GM21529 (cell line): ENCODE measurements around the gene ABCA9.
"Not testable (repeated sequence)": the region's sequence is repeated elsewhere in the genome, so short reads cannot be mapped to it uniquely, and the experiment has no call there.

Experiments
- ATAC-seq: cut with Tn5 transposase; IDR thresholded peaks from one replicate; pipeline ENCODE4 v1.9.1; 2021; ENCODE audit not compliant: unreplicated experiment

ABCA9 gene

DNA sequence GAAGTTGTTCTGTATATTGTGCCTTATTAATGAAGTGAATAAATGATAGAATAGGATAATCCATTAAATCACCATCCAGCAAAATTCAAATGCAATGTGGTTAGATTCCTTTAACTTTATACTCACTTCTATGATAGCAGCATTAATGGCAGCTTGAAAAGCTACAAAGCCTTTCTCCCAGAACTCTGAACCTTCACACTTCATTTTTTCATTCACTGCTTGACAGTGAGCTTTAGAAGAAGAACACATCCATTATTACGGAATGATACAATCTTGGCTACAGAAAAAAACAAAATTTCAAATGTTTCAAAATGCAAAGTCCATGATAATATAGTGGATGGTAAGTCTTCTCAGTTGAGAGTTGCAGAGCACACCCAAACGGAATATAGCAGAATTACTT is 16.4 kb downstream of the ABCA9 start:
- no peak for ATAC-seq

GRCh38 chr17:69043098-69043734 is 17.5 kb downstream of the ABCA9 start:
- ATAC-seq: no peak

- no peak for ATAC-seq
Measured at GRCh38 chr17:69042308-69042707, 18.4 kb downstream of the ABCA9 start.

- ATAC-seq: no peak
Measured at GRCh38 chr17:69031839-69032238, 28.9 kb downstream of the ABCA9 start.

- no peak for ATAC-seq
Measured at GRCh38 chr17:69030169-69030568, 30.6 kb downstream of the ABCA9 start.

DNA sequence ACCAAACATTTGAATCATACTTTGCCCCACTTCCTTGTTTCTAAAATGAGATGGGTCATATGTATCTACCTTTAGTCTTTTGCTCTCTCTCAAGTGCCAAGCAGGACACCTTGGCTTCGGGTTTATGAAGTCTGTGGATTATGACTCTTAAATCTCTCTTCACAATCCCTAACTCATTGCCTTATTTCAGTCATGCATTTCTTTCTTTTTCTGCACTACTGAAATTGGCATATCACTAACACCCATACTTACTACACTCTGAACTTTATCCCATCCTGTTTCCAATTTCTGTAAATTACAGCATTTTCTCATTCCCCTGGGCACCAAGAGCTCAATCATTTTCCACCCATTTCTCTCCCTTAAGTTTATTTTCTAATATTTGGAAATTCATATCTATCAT is 42.0 kb downstream of the ABCA9 start:
- ATAC-seq: no peak

- ATAC-seq: no peak
Measured at GRCh38 chr17:69018022-69018615, 42.6 kb downstream of the ABCA9 start.

GRCh38 chr17:69015631-69016030 is 45.1 kb downstream of the ABCA9 start:
- no peak for ATAC-seq

GRCh38 chr17:69012895-69013805 is 47.6 kb downstream of the ABCA9 start:
- no peak for ATAC-seq

DNA sequence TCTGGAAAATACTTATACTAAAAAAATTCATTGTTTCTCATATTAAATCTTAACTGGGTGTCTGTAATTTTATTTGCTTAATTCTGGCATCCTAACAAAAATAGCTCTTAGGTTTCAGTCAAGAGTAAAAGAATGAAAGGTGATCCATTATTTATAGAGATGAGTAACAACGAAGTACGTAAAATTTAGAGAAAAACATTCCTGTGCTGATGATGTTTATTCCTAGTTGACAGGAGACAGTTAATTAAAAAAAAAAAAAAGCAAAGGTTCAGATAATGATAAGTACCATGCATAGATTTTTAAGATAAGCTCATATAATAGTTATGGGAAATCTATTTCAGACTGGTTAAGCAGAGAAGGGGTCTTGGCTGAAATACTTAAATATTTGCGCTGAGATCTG is 50.8 kb downstream of the ABCA9 start:
- ATAC-seq: no peak

- not testable (repeated sequence) for ATAC-seq
Measured at GRCh38 chr17:69004759-69005158, 56.0 kb downstream of the ABCA9 start.

- ATAC-seq: not testable (repeated sequence)
Measured at GRCh38 chr17:68999743-69000142, 61.0 kb downstream of the ABCA9 start.

DNA sequence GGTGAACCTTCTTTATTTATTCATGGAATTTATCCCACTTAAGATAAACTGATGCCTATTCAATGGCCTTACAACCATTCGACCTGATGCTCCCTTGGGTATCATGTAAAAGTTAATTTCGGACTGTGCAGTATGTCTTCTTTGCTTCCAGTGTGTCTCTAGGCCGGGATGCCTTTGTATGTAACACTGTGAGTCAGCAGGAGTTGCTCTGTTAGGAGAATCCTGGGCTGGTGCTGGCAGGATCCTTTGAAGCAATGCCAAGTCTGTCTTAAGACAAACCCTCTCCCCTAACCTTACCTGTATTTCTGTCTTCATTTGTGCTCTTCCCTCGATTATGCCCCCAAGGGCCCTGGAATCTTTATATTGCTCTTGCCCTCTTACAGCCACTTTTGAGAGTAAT is 67.6 kb downstream of the ABCA9 start:
- ATAC-seq: no peak

- no peak for ATAC-seq
Measured at GRCh38 chr17:68987966-68988365, 72.8 kb downstream of the ABCA9 start.

- no peak for ATAC-seq
Measured at GRCh38 chr17:68981288-68981687, 79.4 kb downstream of the ABCA9 start.

GRCh38 chr17:68973098-68973846 is 87.5 kb downstream of the ABCA9 start:
- no peak for ATAC-seq

DNA sequence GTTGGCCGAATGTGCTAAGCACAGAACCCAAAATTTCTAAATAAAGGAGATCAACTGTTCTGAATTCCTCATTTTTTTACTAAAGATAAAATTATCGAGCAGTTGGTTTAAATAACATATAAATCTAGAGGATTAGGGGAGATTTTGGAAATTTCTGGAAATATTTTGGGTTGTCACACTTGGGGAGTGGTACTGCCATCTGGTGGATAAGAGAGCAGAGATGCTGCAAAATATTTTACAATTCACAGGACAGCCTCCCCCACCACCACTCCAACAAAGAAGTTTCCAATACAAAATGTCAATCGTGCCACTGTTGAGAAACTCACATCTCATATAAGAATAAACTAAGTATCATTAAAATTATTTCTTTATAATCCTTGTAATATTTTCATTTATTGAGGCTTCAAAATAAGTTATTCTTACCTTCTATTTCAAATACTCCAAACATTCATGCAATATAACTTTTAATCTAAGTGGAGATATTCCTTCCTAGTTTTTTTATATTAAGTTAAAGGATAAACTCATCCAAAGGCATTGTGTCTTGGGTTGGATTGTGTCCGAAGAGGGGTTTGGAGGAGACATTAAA is 88.5 kb downstream of the ABCA9 start:
- no peak for ATAC-seq

DNA sequence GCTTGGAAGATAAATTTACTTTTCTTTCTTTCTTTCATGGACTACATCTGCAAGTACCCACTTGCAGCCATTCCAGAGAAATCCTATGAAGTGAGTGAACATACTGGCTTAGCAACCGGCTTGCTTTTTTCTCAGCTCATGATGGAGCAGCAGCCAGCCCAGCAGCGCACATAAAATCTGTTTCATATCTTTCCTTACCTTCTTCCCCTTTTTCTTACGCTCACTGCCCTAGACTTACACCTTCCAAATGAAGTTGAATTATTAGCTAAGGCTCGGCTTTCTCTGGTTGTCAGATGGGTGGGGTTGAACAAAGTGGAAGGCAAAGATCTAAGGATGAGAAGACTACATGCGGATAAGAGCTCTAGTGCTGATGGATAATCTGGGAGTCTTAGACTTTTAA is 91.6 kb downstream of the ABCA9 start:
- no peak for ATAC-seq

- ATAC-seq: no peak
Measured at GRCh38 chr17:68963958-68964357, 96.8 kb downstream of the ABCA9 start.

DNA sequence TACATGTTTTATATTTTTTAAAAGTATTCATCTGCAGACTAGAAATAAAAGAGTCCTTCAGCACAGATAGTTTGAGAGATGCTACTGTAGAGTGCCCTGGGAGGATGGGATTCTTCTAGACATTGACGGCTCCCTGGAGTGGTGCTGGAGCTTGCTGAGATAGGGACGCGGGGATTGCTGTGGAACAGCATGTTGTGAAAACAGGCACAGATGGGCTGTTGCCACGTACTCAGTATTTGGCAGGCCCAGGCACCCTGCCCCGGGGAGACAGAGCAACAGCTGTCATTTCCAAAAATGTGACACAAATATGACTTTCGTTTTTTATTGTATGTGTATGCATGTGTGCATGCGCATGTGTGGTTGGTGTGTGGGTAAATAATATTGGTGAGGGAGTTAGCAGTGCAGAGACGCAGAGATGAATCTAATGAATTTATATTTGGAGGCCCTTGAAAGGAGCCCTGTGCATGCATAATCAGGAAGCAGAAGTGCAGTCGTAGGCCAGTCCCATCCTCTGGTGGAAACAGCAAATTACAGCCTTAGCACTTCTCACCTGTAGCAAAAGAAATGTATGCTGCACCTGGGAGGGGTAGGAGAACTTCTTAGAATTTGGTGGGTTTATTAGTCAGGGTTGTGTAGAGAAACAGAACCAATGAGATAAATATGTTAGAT is 99.4 kb downstream of the ABCA9 start:
- no peak for ATAC-seq
